KOPT-K1 (cell line): ENCODE results near the gene CACNA2D3.

Experiments used
- H3K27ac ChIP-seq: fragments of 200-600 bp; sonication (generic); 2 replicates; pipeline ENCODE4 v1.5.1; 2016; ENCODE audit warnings: antibody characterized with exemption, mild to moderate bottlenecking, low read depth, low read length; ENCODE audit not compliant: poor library complexity, severe bottlenecking
- H3K36me3 ChIP-seq: fragments of 200-600 bp; sonication (generic); 2 replicates; pipeline ENCODE4 v1.5.1; 2017; ENCODE audit warnings: antibody characterized with exemption, mild to moderate bottlenecking, low read length, moderate library complexity; ENCODE audit not compliant: insufficient read depth
- H3K9me3 ChIP-seq: fragments of 200-600 bp; sonication (generic); 2 replicates; pipeline ENCODE4 v1.5.1; 2017; ENCODE audit warnings: antibody characterized with exemption, low read length, mild to moderate bottlenecking; ENCODE audit not compliant: insufficient read depth, poor library complexity, severe bottlenecking

Gene CACNA2D3

DNA sequence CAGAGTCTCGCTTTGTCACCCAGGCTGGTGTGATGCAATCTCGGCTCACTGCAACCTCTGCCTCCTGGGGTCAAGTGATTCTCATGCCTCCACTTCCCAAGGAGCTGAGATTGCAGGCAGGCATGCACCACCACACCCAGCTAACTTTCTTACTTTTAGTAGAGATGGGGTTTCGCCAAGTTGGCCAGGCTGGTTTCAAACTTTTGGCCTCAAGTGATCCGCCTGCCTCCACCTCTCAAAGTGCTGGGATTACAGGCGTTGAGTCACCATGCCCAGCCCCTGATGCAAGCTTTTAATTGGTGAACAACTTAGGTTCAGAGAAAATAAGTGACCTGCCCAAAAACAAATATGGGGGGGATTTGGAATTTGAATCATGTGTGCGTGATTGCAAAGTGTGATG lies 559.4 kb downstream of the CACNA2D3 start:
- Histone ChIP-seq H3K36me3 (no peaks in the 10 kb centered on the region), H3K9me3 (no peaks in the 10 kb centered on the region), H3K27ac (no peak overlapping the region)

DNA sequence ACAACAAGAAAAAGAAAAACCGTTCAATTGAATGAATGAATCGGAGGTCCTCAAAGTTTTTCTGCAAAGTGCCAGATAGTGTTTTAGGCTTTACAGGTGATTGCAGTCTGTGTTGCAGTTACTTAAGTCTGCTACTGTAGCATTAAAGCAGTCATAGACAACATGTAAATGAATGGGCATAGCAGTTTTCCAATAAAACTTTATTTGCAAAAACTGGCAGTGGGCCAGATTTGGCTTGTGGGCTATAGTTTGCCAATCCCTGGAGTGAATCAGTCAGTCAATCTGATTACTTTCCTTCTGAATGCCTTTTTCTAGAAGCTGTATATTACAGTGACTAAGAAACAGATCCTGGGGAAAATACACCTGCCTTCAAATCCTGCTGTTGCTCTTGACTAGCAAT lies 562.9 kb downstream of the CACNA2D3 start:
- Histone ChIP-seq H3K36me3 (no peaks in the 10 kb centered on the region), H3K27ac (no peak overlapping the region), H3K9me3 (no peaks in the 10 kb centered on the region)

DNA sequence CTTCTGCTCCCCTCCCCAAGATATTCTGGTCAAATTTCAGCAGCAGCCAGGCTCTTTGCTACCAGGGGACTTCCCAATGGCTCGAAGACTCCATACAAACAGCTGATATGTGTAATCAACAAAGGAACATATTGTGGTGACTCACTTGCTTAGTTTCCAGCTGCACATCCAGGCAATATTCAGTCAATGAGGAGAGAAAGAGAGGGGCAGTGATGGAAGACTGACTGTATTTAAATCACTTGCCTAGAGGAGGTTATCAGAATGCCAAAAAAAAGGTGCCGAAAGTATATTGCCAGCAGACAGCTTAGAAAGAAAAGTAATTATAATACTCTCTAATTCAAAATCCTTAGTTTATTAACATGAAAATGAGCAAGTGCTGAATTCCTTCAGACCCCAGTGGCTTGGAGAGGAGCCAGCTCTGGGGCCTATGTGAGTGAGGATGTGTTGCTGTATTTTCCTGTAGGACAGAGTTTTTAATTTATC lies 569.0 kb downstream of the CACNA2D3 start:
- Histone ChIP-seq H3K9me3 (no peaks in the 10 kb centered on the region), H3K36me3 (no peaks in the 10 kb centered on the region), H3K27ac (no peak overlapping the region)

DNA sequence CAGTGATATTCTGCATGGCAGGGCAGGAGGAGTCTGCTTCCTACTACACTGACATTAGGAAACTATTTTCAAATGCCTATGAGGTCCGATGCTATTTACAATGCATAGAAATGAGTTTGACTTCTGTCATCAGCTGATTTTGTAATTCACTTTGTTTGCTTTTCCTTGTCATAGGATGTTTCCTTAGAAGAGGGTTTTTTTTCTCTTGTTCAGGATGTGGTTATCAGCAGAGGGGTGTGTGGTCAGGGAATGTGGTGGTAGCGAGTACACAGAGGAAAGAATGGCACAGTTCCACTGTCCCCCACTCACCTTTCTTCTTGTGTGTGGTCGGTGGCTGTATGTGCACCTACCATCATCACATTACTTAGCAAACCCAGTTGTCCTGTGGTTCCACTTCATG lies 574.0 kb downstream of the CACNA2D3 start:
- H3K36me3 ChIP-seq: no peaks in the 10 kb centered on the region
- H3K27ac ChIP-seq: no peak overlapping the region
- H3K9me3 ChIP-seq: no peaks in the 10 kb centered on the region

DNA sequence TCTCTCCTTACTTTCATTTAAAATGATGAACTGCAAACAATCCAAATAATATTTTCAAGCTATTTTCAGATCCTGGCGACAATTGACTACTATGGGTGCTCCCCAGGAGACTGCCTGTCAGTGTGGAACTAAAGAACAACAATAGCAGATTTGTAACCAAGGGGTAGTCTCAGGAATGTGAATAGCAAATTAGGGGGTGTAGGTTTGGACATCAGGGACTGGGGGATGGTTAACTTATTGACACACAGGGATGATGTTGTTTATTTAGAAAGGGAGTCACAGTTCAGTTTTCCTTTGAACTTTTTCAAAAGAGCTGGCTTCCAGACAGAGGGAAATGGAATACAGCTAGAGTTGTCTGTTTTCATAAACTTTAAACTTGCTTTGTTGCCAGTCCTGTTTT lies 575.7 kb downstream of the CACNA2D3 start:
- no peak overlapping the region for H3K27ac ChIP-seq
- no peaks in the 10 kb centered on the region for H3K9me3 ChIP-seq
- H3K36me3 ChIP-seq: no peaks in the 10 kb centered on the region

DNA sequence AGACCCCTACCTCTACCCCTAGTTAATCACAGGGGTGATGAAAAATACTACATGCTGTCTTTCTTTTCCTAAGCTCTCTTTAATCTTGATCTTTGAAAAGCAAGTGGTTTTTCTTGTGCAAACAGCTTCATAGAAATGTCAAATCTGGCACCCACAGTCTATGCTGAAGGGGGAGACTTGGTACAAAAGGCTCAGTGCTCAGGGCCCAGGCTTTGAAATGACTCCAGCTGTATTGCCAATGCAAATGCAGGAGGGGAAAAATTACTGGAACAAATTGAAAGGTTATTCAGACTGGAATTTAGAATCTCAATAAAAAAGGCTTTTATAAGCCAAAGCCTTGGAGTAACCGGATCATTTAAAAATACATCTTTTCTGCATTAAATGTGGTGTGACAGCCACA lies 581.6 kb downstream of the CACNA2D3 start:
- no peaks in the 10 kb centered on the region for H3K9me3 ChIP-seq
- no peaks in the 10 kb centered on the region for H3K36me3 ChIP-seq
- H3K27ac ChIP-seq: no peak overlapping the region

DNA sequence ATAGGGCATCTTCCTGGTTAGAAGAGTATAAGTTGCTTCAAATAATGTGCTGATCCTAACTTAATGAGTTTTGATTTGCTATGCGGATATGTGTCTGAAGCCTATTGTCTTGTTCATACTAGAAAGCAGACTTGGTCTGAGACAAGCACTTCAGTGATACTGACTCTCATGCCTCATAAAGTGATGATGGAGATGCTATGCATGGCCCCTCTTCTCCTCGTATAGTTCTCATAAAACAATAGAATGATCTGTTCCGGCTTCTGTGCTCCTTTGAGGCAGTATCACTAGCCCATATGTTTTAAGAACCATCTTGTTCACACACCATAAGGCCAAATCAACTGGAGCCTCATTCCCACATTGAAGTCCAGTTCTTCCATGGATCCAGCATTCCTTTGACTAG lies 583.4 kb downstream of the CACNA2D3 start:
- no peak overlapping the region for H3K27ac ChIP-seq
- H3K9me3 ChIP-seq: no peaks in the 10 kb centered on the region
- no peaks in the 10 kb centered on the region for H3K36me3 ChIP-seq

DNA sequence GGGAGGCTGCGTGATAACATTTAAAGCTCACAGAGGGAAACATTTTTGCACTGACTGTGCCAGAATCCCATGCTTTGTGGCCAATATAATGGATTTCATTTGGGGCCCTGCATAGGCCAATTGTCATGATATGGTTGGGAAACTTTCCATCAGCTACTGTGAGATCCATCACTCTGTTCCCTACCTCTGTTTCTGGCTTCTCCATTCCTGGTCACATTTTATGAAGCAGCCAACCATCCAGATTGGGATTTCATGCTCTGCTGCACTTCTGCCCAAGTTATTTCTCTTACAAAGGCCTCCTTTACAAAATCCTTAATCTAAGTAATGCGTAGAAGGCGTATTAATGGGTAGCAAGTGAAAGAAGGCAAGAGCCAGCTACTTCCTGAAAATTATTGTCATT lies 584.4 kb downstream of the CACNA2D3 start:
- Histone ChIP-seq H3K36me3 (no peaks in the 10 kb centered on the region), H3K27ac (no peak overlapping the region), H3K9me3 (no peaks in the 10 kb centered on the region)

DNA sequence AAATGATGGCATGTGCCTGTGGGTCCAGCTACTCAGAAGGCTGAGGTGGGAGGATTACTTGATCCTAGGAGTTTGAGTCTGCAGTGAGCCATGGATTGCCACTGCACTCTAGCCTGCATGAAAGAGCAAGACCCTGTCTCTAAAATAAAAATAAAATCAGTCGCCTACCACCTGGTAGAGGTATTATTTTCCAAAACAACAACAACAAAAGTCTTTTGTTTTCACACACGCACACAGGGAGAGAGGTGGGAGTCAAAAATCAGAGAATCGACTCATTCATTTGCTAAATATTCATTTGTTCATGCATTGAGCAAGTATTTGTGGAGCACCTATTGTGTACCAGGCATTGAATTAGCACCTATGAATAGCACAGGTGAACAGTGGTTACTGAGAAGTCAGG lies 587.4 kb downstream of the CACNA2D3 start:
- no peaks in the 10 kb centered on the region for H3K9me3 ChIP-seq
- no peak overlapping the region for H3K27ac ChIP-seq
- no peaks in the 10 kb centered on the region for H3K36me3 ChIP-seq

DNA sequence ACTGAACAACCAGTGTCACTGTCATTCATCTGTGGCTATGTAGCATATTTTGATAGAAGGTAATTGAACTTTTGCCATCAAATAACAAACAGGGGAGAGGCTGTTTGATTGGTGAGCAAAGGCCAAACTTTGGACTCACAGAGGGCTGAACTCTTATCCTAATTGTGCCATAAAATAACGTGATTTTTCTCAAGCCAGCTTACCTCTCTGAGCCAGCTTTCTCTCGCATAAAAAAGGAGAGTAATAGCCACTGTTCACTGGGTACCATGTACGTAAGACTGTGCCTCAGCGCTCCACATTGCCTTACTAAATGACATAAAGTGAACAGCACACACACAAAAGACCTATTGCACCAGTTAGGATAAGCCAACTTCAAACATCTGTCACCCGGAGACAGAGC lies 588.6 kb downstream of the CACNA2D3 start:
- Histone ChIP-seq H3K36me3 (no peaks in the 10 kb centered on the region), H3K9me3 (no peaks in the 10 kb centered on the region), H3K27ac (no peak overlapping the region)

DNA sequence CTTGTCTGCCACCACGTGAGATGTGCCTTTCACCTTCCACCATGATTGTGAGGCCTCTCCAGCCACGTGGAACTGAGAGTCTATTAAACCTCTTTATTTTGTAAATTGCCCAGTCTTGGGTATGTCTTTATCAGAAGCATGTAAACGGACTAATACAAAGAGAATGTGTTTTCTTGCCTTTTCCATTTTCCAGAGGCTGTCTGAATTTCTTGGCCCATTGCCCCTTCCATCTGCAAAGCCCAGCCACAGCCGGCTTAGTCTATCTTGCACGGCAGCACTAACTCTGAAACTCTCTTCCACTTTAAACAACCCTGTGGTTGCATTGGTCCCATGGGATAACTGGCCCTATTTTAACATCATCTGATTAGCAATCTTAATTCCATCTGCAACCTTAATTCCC lies 590.2 kb downstream of the CACNA2D3 start:
- Histone ChIP-seq H3K36me3 (no peaks in the 10 kb centered on the region), H3K27ac (no peak overlapping the region), H3K9me3 (no peaks in the 10 kb centered on the region)

DNA sequence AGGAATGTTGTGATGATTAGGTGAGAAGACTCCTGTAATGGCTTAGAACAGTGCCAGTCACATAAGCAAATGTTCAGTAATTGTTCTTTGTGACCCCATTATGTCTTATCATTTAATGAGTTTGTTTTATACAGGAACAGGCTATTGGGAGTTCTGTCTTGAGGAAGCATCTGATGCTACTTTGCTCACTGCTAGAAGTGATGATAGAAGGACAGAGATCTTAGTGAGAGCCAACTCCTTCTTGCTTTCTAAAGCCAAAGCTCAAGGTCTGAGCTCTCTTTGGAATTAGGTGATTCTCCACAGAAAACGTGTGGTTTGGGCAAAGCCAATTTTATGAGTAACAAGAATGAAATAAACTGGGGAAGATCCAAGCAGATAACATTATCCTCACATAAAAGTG lies 590.7 kb downstream of the CACNA2D3 start:
- H3K9me3 ChIP-seq: no peaks in the 10 kb centered on the region
- no peak overlapping the region for H3K27ac ChIP-seq
- H3K36me3 ChIP-seq: no peaks in the 10 kb centered on the region

DNA sequence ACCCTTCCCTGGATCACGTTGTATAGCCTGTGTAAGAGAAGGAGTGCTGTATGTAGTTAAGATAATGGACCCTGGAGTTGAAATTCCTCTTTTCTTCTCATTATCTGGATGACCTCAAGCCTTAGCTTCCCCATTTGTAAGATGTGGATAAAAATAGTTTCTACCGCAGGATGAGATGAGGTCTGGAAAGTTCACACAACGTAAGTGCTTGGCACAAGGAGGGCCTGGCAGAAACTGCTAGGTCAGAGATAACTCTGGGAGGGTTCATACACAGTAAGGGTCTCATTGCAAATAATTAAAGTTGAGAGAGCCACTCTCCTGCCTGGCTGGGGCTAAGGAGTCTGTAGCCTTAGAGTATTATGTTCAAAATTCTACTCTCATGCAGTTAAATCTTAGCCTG lies 591.1 kb downstream of the CACNA2D3 start:
- no peaks in the 10 kb centered on the region for H3K9me3 ChIP-seq
- no peak overlapping the region for H3K27ac ChIP-seq
- no peaks in the 10 kb centered on the region for H3K36me3 ChIP-seq

DNA sequence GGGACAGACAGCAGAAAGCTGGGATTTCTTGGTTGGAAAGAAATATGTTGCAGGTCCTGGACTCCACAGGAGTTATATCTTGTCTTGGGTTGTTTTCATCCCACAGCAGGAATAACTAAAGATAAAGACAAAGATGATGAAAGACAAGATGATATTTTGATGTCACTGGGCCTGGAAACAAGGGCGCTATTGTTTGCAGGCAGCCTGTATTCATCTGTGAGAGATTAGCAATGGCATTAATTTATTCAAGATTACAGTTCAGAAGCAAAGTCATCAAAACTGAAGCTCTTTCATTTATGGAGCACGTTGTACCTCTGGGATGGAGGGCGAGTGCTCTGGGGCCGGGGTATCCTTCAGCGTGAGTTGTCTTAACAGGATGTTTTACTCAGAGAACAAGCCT lies 591.7 kb downstream of the CACNA2D3 start:
- H3K9me3 ChIP-seq: no peaks in the 10 kb centered on the region
- no peak overlapping the region for H3K27ac ChIP-seq
- H3K36me3 ChIP-seq: no peaks in the 10 kb centered on the region

DNA sequence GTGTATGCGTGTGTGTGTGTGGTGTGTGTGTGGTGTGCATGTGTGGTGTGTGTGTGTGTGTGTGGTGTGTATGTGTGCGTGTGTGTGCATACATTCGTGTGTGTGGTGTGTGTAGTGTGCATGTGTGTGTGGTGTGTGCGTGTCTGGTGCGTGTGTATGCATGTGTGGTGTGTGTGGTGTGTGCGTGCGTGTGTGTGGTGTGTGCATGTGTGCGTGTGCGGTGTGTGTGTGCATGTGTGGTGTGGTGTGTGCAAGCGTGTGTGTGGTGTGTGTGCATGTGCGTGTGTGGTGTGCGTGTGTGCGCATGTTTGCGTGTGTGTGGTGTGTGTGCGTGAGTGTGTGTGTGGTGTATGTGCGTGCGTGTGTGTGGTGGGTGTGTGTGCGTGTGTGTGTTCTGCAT lies 595.2 kb downstream of the CACNA2D3 start:
- no peaks in the 10 kb centered on the region for H3K9me3 ChIP-seq
- H3K27ac ChIP-seq: no peak overlapping the region
- no peaks in the 10 kb centered on the region for H3K36me3 ChIP-seq

DNA sequence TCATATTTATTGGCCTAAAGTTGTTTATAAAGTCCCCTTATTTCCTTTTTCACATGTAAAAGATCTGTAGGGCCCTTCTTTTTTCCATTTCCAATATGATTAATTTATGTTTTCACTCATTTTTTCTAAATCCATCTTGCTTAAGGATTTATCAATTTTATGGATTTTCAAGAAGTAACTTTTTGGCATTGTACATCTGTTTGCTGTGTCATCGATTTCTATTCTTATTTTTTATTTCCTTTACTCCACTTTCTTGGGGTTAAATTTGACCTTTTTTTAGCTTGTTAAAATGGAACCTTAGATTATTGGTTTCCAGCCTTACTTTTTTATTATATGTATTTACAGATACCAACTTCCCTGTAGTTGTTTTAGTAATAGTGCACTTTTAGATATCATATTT lies 597.6 kb downstream of the CACNA2D3 start:
- H3K27ac ChIP-seq: no peak overlapping the region
- no peaks in the 10 kb centered on the region for H3K36me3 ChIP-seq
- no peaks in the 10 kb centered on the region for H3K9me3 ChIP-seq

DNA sequence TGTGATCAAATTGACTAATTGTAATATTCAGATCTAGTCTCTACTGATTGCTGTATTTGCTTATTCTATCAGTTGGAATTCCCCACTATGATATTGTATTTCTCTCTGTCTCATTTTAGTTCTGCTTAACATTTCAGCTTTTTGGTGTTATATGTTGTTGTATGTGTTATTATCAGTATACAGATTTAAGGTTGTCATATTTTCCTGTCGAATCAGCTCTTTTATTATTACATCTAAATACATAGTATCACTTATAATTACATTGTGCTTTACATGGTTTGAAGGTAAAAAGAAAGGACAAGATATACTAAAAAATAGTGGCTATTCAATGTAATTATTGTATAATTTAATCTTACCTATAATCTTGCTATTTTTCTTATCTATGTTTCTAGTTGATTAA lies 598.3 kb downstream of the CACNA2D3 start:
- Histone ChIP-seq H3K36me3 (no peaks in the 10 kb centered on the region), H3K27ac (no peak overlapping the region), H3K9me3 (no peaks in the 10 kb centered on the region)
